Measurements from ENCODE around the gene DNAI2. TPM values are rescaled to one million over a fixed set of nuclear protein-coding genes. Genes with fewer than 3 reads are reported as not detected.
A peak's percentile ranks its signal among the peaks of the same experiment; 100 is the strongest.

Gene DNAI2
- total RNA-seq, 4 donors from 2014 or later, result 0.13 TPM; not detected in 3

- H3K36me3 ChIP-seq, result no peaks in the 10 kb centered on the region
- peaks cover 39 to 60% of the 10 kb centered on the region in 2 donors for H3K4me1 ChIP-seq
- H3K27me3 ChIP-seq, result no peaks in the 10 kb centered on the region
- peak in 1 of 2 donors; percentile 5 for TF ChIP-seq POLR2A (IDR thresholded peaks at IDR 0.05)
- no peak for TF ChIP-seq CTCF (IDR thresholded peaks at IDR 0.05)
- H3K4me3 ChIP-seq (replicated peaks in 1 of 3), result no peak overlapping the region
- H3K9me3 ChIP-seq, result no peaks in the 10 kb centered on the region
- intact Hi-C loops (cut with DNase I), result no loop called here
- 69 to 80% methylated on average over 16 to 18 of the region's 19 CpGs for WGBS, 2 donors
- peak; percentile 82 to 83 for DNase-seq
- H3K27ac ChIP-seq, result peak overlapping the region in 2 of 3 donors; percentile 3 to 30
These were observed 65.6 kb downstream of the DNAI2 start for GRCh38 chr17:74339537-74340195.

GRCh38 chr17:74340470-74341023 lies 66.5 kb downstream of the DNAI2 start:
- Histone ChIP-seq H3K4me1 (peaks cover 39 to 62% of the 10 kb centered on the region in 2 donors), H3K9me3 (no peaks in the 10 kb centered on the region), H3K27me3 (no peaks in the 10 kb centered on the region), H3K27ac (no peak overlapping the region), H3K36me3 (no peaks in the 10 kb centered on the region), H3K4me3 (replicated peaks in 1 of 3) (no peak overlapping the region)
- no peak for TF ChIP-seq POLR2A (IDR thresholded peaks at IDR 0.05)
- TF ChIP-seq CTCF (IDR thresholded peaks at IDR 0.05), result no peak
- peak in 1 of 2 donors; percentile 46 for DNase-seq
- 65 to 75% methylated on average over 4 to 11 of the region's 13 CpGs for WGBS, 2 donors
- intact Hi-C loops (cut with DNase I), result no loop called here

- intact Hi-C loops (cut with DNase I), result no loop called here
- 84 to 95% methylated on average over 10 of the region's 10 CpGs for WGBS, 2 donors
- no peaks in the 10 kb centered on the region for H3K9me3 ChIP-seq
- no peak overlapping the region for H3K4me3 ChIP-seq (replicated peaks in 1 of 3)
- H3K4me1 ChIP-seq, result peaks cover 39 to 55% of the 10 kb centered on the region in 2 donors
- TF ChIP-seq POLR2A (IDR thresholded peaks at IDR 0.05) (no peak), CTCF (IDR thresholded peaks at IDR 0.05) (no peak)
- H3K27me3 ChIP-seq, result no peaks in the 10 kb centered on the region
- no peak for DNase-seq
- H3K27ac ChIP-seq, result no peak overlapping the region
- H3K36me3 ChIP-seq, result no peaks in the 10 kb centered on the region
These were observed 68.2 kb downstream of the DNAI2 start for GRCh38 chr17:74342224-74342623.

- H3K9me3 ChIP-seq, result no peaks in the 10 kb centered on the region
- TF ChIP-seq POLR2A (IDR thresholded peaks at IDR 0.05) (no peak), CTCF (IDR thresholded peaks at IDR 0.05) (no peak)
- no peaks in the 10 kb centered on the region for H3K36me3 ChIP-seq
- WGBS, 2 donors, result 82% methylated on average over 8 of the region's 8 CpGs
- intact Hi-C loops (cut with DNase I), result no loop called here
- no peak for DNase-seq
- H3K4me3 ChIP-seq (replicated peaks in 1 of 3), result no peak overlapping the region
- no peaks in the 10 kb centered on the region for H3K27me3 ChIP-seq
- peaks cover 32 to 46% of the 10 kb centered on the region in 2 donors for H3K4me1 ChIP-seq
- peak overlapping the region in 1 of 3 donors; percentile 45 for H3K27ac ChIP-seq
These were observed 69.1 kb downstream of the DNAI2 start for GRCh38 chr17:74343121-74343520.

Data from thyroid gland (tissue), 4 donors.